Right ventricle myocardium superior (tissue), 1 donor: ENCODE data around the gene ADAMTSL2. TPM values are rescaled to one million over a fixed set of nuclear protein-coding genes. Genes with fewer than 3 reads are reported as not detected.

Experiments
- ATAC-seq: fragments of 200-7000 bp; cut with Tn5 transposase; one replicate; pipeline ENCODE4 v1.9.1; 2020; ENCODE audit warnings: mild to moderate bottlenecking; ENCODE audit not compliant: poor library complexity
- DNase-seq: peaks from one replicate; pipeline ENCODE4 v3.0.0-alpha.2; 2020
- intact Hi-C: fragments of 100-400 bp; cut with DNase I; formaldehyde crosslinking; loops from one replicate; pipeline ENCODE4 v1.11.2; 2022
- total RNA-seq: library from RNA; stranded (reverse); fragmentation: NEBNext Ultra II Directional; extraction: Animal tissue kit (Norgen Biotek cat#: 25700); gene quantifications from one replicate; pipeline ENCODE4 v1.2.1, GENCODE V29; 2021
- donor health status: DM: no; HTN: yes; CAD: no; lungs with severe emphysema.

Gene ADAMTSL2
- total RNA-seq, 1 donor from 2014 or later, result 8.1 TPM

DNA sequence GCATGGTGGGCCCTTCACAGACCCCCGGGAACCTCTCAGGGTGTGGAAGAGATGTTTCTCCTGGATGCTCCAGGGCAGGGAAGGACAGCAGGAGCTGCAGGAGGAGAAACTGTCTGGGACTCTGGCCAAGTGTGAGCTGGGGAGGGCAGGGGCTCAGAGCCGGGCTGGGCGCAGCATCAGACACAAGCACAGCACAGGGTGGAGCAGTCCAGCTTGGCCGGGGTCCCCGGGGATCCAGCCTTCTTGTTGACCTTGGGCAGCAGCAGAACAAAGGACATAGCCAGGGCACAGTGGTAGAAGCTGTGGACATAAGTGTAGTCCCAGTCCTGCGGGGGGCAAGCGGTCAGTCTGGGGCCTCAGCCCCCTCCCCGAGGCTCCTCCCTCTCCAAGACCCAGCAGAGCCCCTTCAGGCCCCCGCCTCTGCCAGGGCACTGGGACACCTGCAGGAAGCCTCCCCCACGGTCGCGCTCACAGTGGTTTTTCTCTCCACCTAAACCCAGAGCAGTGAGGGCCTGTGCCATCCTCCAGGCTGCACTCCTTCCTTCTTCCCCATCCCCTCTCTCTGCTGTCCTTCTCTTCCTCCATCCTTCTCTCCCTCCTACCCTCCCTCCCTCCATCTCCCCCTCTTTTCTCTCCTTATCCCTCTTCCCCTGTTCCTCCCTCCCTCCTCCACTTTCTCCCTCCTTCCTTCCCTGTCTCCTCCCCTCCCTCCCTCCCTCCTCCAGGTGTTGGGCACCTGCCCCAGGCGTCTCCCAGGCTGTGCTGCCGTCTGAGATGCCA is 19.9 kb upstream of the ADAMTSL2 start:
- DNase-seq (peak; percentile 89), ATAC-seq (peak; percentile 81)
- intact Hi-C loops, result no loop called here

DNA sequence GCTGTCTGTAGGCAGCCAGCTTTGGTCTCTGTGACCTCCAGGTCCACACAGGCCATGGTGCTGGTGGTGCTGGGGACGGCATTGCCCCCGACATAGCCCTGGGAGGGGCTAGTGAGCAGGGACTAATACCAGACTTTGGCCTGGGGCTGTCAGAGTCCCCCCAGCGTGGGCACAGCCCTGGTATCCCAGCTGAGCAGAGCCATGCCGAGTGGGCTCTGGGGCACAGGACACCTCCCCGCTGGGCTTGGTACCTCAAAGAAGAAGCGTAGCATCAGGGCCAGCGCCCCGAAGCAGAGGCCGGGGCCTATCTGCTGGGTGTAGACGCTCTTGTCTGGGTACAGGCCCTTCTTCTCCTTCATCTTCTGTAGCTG is 19.3 kb upstream of the ADAMTSL2 start:
- DNase-seq, result no peak
- ATAC-seq, result no peak
- intact Hi-C loops, result no loop called here

DNA sequence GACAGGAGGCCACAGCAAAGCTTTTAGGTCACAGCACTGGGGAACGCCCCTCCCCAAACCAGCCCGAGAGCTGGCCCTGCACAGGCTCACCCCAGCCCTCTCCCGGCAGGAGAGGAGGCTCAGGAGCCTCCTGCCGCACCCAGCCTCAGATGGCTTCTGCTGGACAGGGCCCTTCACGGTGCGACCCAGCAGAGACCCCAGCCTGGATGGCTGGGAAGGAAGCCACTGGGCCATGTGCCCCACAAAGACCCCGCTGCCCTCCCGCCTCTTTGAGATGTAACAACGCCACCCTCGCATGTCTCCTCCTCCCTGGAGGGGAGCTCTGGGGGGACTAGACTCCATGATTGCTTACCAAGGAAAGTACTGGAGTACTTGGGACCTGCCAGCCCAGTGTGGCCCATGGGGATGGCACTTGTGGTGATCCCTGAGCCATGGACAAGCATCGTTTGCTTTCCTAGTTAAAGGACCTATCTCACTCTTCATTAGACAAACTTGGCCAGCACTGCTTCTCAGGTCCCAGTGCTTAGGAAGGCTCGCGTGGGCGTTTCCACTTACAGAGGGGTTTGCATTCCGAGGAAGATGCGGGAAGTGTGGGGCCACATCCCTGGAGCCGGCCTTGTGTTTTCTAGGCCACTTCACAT is 18.8 kb upstream of the ADAMTSL2 start:
- no peak for ATAC-seq
- intact Hi-C loops, result no loop called here
- DNase-seq, result peak; percentile 35

DNA sequence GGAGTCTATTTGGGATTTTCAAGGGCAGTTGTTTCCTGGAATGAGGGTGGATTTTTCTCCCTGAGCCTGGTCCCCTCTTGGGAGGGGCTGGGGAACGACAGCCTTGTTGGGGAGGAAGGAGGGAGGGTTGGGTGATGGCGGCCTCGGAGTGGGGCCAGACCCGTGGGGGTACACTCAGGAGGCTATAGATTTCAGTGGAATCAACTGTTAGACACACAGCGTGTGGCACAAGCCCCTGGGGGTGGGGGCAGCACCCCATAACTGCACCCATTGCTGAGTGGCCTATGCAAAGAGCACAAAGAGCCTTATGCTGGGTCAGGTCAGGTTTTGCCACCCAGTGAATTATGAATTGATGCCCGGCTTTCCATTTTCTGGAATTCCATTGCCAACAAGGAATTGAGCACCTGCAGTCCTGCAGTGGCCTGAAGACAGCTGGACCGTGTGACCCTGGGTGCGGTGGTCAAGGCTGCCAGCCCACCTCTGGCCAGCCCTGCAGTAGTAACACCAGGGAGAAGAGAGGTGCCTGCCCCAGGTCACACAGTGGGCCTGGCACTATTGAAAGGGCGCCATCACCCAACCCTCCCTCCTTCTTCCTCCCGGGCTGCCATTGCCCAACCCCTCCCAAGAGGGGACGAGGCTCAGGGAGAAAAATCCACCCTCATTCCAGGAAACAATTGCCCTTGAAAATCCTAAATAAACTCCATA is 18.1 kb upstream of the ADAMTSL2 start:
- ATAC-seq (no peak), DNase-seq (peak; percentile 21)
- intact Hi-C loops, result no loop called here

DNA sequence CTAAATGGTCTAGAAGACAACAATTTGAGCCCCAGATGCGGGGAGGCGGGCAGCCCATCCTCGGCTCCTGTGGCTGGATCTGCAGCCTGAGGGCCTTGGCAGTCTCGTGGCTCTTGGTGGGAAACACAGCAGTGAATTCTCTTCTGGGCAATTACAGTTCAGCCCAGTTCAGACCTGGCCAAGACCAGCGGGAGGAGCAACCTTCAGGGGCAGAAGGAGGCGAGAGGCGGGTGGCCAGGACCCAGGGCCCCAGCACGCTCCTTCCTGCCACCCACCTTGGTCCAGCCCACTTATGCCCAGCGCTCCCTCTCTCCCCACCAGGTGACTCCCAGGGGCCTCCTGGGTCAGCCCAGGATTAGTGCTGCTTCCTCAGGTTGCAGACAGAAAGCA is 17.5 kb upstream of the ADAMTSL2 start:
- ATAC-seq, result no peak
- peak; percentile 35 for DNase-seq
- intact Hi-C loops, result no loop called here

DNA sequence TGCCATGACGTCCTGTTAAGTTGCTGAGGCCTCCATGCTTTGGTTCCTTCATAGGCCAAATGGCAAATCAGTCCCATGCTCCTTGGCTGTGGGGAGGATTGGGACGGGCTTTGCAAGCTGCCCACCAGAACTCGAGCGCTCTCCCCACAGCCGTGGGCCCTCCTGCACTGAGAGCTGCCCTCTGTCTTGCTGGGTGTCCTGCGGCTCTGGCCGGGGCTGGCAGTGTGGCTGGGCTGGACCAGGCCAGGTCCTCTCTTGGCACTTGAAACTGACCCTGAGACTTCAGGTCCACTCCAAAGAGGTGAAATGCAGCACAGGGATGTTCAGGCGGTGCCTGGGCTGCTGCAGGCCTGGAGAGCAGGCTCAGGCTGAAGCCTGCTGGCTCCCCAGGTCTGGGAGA is 16.8 kb upstream of the ADAMTSL2 start:
- no peak for ATAC-seq
- intact Hi-C loops, result no loop called here
- DNase-seq, result peak; percentile 22

DNA sequence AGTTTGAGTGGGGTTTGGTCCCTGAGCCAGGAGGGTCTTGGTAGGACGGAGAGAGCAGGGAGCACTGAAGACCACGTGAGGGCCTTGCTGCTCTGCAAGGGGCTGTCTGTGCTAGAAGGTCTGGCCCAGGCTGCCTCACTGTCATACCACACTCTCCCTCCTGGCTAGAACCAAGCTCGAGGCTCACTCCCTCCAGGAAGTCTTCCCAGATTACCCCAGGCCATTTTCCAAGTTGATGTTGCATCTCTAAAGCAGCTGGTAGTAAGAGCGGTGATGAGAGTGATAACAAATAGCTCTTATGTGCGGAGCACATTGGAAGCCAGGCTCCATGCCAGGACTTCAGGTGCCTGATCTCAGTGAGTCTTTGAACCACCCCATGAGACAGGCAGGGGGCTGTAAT is 16.3 kb upstream of the ADAMTSL2 start:
- intact Hi-C loops, result no loop called here
- no peak for ATAC-seq
- DNase-seq, result peak; percentile 13

DNA sequence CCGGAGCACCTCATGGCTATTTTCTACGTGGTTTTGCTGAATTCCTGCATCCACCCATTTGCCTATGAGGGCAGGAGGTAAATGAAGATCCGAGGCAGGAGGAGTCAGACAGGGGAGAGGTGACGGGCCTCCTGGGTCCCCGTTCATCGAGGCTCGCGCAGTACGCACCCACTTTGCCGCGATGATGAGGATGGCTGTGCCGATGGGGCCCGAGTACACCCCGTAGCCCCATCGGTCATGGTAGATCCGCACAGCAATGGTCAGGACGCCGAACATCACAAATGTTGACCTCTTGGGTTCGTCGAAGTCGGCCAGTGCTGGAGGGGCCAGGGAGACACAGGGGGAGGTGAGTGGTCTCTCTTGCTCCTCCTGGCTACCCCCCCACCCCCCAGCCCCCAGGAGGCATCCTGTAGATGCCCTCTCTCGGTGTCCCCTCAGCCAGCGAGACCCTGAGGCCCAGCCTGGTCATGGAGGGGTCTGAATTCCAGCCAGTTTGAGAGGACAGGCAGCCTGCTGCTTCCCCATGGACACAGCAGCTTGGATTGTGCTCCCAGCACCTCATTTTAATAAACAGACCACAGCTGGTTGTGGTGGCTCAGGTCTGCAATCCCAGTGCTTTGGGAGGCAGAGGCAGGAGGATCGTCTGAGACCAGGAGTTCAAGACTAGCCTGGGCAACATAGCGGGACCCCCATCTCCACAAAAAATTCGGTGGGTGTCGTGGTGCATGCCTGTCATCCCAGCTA is 15.6 kb upstream of the ADAMTSL2 start:
- no peak for ATAC-seq
- intact Hi-C loops, result no loop called here
- peak; percentile 18 for DNase-seq

DNA sequence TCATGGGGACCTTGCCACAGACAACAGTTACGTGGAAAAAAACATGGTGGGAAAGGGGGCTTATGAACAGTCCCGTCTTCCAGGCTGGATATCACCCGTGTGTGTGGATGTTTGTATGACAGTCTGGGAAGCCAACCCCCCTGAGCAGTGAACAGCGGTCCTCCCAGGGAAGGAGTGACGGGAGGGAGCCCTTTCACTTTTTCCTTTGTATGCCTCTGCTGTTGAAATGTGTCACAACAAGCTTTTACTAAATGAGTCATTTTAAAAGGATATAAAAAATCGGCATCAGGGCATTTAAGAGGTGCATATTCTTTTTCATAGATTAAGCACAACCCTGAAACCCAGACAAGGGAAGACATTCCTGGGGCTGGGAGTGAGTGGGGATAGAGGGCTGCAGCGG is 14.8 kb upstream of the ADAMTSL2 start:
- ATAC-seq (no peak), DNase-seq (no peak)
- intact Hi-C loops, result no loop called here

DNA sequence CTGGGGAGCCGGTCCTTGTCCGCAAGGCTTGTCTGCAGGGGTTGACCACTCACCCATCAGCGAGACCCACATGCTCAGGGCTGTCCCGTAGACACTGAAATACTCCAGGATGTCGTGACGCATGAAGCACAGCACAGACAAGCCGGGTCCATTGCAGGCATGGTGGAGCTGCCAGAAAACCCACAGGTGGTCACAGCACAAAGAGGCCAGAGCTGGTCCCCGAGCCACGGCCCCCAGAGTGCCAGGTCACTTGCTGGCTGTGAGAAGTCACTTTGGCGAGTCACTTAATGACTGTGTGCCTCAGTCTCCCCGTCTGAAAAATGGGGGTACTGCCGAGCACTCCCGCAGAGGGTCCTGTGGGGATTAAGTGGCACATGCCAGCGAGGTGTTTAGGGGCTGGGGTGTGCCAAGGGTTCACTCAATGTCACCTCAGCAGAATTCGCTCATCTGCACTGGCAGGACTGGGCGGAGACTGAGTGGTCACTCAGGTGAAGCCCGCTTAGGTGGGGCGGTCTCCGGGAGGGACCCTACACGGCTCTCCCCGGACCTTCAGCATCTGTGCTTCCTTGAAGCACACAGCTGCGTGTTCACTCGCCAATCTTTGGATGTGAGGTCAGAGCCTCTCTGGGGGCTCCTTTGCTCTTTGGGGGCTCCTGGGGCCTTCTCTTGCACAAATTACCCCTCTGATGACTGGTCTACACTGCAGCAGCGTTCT is 14.2 kb upstream of the ADAMTSL2 start:
- DNase-seq (peak; percentile 22), ATAC-seq (no peak)
- intact Hi-C loops, result no loop called here

DNA sequence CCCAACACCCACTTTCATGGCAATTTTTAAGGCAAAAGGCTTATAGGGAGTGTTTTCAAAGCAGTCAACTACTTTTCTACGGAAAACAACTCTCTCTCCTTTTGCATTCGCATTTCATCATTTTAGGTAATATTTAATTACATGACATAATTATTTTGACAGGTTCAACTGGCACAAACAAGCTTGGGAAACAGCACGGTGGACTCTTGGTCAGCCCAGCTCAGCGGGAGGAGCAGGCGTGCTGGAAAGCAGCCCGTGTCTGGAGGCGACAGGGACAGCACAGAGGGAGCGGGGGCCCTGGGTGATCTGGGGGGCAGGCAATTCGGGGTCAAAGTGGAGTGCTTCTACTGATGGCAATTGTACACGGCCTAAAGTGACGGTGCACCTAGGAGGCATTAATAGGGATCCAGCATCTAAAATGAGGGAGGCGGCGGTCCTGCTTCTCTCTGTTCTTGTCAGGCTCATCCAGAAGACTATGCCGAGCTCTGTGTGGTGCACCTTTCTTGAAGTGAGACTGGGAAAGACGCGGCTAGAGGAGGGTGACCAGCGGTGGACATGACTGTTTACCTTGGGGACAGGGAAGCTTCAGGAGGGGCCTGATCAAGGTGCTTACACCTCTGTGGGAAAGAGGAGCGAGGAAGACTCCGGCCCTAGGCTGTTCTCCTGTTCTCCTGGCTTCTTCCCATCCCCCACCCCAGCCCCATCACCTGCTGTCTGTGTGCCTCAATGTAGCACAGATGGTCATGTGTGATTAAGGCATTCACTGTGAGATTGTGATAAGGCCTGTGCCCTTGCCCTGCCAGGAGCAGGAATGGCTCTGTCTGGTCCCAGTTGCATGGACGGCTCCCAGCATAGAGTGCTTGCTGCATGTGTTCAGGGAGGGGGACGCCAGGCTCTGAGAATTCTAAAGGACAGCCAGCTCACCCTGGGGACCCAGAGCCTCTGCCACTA is 13.1 kb upstream of the ADAMTSL2 start:
- intact Hi-C loops, result no loop called here
- ATAC-seq (no peak), DNase-seq (peak; percentile 34)

DNA sequence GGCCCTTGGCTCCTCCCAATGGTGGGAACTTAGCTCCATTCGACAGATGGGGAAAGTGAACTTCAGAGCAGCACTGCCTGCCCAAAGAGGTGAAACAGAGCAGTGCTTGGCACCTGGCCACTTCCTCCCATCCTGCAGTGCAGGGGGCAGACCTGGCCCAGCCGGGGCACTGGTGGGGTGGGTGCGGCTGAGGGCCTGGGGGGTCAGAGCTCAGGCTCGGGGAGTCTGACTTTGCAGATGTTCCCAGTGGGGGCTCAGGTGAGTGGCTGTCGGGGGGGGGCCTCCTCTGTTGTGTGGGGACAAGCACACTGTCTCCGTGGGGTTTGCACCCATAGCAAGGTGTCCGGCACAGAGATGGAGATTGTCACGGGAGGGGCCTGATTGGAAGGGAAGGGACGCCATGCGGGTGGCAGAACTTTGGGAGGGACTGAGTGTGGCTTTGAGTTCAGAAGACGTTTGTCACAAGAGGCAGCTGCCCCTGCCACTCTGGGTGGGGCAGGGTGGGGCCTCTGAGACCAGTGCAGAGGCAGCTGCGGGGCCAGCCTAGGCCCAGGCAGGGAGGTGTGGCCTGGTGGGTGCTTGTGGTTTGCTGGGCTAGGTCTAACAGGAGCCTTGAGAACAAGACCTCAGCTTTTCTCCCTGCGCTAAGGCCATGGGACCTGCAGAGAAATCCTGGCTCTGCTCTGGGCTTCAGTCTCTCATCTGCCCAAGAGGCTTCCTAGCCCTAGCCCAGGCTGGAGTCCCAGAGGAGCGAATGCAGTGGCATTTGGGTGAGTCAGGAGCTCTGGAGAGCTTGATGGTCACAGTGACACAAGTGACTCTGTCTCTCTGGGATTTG is 12.2 kb upstream of the ADAMTSL2 start:
- intact Hi-C loops, result no loop called here

DNA sequence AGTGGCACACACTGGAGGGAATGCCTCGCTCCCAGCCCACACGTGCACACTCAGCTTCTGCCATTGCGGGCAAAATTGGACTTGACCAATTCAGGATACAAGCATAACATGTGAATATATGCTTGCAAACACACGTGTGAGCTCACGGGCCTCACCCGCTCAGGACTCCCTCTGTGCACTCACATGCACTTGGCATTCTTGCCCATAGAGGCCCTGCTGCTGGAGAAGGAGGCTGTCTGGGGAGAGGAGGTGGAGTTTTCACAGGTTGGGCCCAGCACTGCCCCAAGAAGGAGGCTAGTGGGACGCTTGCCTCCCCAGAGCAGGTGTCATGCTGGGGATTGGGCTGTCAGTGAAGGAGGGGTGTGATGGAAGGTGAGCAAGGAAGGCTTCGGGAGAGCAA is 11.4 kb upstream of the ADAMTSL2 start:
- ATAC-seq (no peak), DNase-seq (peak; percentile 17)
- intact Hi-C loops, result no loop called here

More for the DNA sequence above, 12.2 kb upstream of the ADAMTSL2 start:
- ATAC-seq (no peak), DNase-seq (peak; percentile 34)

DNA sequence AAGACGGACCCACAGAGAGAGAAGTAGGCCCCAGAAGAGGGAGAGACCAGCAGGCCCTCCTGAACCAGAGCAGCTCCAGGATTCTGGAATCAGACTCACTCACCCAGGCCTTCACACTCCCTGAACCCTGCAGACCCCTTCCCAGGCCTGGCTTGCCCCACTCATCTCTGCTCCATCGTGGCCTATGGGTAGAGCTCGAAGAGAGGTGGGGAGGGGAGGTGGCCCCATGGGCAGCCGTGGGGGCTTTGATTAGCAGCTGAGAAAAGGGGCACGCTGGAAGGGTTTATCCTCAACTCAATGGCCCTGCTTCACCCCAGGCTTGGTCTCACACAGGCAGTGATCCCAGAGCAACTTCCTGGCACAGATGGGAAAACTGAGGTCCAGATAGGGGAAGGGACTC is 10.4 kb upstream of the ADAMTSL2 start:
- DNase-seq (peak; percentile 10), ATAC-seq (no peak)
- intact Hi-C loops, result no loop called here

DNA sequence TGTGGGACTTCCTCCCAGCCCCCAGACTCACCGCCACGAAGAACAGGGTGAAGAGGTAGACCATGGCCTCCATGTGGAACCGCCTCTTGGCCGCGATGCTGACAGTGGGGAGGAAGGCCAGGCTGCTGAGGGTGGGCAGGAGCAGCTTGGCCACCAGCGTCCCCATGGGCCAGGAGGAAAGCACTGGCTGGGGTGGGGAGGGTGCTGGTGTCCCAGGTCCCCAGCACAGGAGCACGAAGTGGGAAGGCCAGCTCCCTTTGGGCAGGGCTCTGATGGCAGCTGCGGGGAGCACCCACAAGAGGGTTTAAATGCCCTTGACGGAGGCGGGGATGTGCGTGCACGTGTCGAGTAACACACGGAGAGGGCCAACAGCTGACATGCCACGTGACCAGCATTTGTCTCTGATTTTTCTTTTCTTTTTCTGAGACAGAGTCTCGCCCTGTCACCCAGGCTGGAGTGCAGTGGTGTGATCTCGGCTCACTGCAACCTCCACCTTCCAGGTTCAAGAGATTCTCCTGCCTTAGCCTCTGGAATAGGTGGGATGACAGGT is 9.8 kb upstream of the ADAMTSL2 start, which contains the start of gene MYMK:
MYMK (minus strand) TSS at position 281 of the 550 bp plus-strand sequence; CDS start at position 166, 115 bp downstream.
- DNase-seq (peak; percentile 16), ATAC-seq (no peak)

DNA sequence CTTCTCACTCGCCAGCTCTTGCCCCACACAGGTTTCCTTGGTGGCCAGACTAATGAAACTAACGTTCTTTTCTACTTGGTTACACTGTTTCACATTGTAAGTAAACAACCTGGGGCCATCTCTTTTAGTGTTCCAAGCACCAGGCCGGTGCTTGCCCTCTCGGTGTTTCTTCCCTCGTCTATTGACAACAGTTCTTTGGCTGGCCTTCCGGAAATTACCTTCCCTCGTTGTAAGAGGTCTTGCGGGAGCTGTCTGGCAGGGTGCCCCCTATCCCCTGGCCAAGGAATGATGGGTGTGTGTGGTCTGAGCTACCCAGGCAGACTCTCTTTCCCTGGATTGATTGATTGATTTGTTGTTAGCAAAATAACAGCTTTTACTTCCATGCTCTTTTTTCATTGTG is 8.8 kb upstream of the ADAMTSL2 start:
- ATAC-seq, result no peak
- peak; percentile 40 for DNase-seq
- intact Hi-C loops, result no loop called here

More for the DNA sequence above, 9.8 kb upstream of the ADAMTSL2 start, which contains the start of gene MYMK:
- intact Hi-C loops, result no loop called here
